Breast epithelium (tissue), 3 donors: ENCODE data around the gene NEMP2.

Experiments used
- POLR2A ChIP-seq: fragments of 450-650 bp; IDR thresholded peaks from one replicate; pipeline ENCODE4 v1.6.1; 2016; ENCODE audit warnings: antibody characterized with exemption, mild to moderate bottlenecking, moderate library complexity
- POLR2AphosphoS5 ChIP-seq, 3 donors: sonication (generic); formaldehyde crosslinking; IDR thresholded peaks; one replicate each; pipeline ENCODE4 v1.6.1; 2017; ENCODE audit warnings: antibody characterized with exemption in 3 of 3
- TF ChIP-seq, protein P1 (sequence below), 3 donors: fragments of 450-650 bp; IDR thresholded peaks; one replicate each; pipeline ENCODE4 v1.5.1; 2016 to 2017; ENCODE audit warnings: antibody characterized with exemption in 3 of 3, mild to moderate bottlenecking in 3 of 3, moderate library complexity in 3 of 3

DNA sequence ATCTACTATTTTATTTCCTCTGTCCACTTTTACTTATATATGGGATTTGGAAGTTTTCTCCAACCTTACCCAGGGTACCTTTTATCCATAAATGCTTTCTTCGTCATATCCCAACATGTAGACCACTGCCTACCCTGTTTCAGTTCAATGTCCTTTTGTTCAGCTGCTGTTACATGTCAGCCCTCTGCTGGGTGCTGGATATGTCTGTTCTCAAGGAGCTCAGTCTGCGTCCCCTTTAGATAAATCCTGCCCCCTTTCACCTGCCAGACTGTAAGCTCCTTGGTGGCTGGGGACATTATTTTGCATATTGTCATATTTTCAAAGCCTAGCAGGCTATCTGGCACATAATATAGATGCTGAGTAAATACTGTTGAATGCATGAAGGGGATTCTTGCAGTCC, 53.2 kb downstream of the NEMP2 start:
- no peak for TF ChIP-seq POLR2A
- TF ChIP-seq POLR2AphosphoS5 (IDR thresholded peaks at IDR 0.05): no peak
- TF ChIP-seq, protein P1, sequence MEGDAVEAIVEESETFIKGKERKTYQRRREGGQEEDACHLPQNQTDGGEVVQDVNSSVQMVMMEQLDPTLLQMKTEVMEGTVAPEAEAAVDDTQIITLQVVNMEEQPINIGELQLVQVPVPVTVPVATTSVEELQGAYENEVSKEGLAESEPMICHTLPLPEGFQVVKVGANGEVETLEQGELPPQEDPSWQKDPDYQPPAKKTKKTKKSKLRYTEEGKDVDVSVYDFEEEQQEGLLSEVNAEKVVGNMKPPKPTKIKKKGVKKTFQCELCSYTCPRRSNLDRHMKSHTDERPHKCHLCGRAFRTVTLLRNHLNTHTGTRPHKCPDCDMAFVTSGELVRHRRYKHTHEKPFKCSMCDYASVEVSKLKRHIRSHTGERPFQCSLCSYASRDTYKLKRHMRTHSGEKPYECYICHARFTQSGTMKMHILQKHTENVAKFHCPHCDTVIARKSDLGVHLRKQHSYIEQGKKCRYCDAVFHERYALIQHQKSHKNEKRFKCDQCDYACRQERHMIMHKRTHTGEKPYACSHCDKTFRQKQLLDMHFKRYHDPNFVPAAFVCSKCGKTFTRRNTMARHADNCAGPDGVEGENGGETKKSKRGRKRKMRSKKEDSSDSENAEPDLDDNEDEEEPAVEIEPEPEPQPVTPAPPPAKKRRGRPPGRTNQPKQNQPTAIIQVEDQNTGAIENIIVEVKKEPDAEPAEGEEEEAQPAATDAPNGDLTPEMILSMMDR (IDR thresholded peaks at IDR 0.05): no peak
